ENCODE measurements around the gene ZCCHC17. TPM values are rescaled to one million over a fixed set of nuclear protein-coding genes. Genes with fewer than 3 reads are reported as not detected.

The ZCCHC17 gene
- total RNA-seq, 2 experiments from 2014 or later = 7.3 to 7.6 TPM

GRCh38 chr1:31345635-31346034 is 48.8 kb downstream of the ZCCHC17 start:
- Mint-ChIP-seq H3K27me3 (no peaks in the 10 kb centered on the region), H3K36me3 (ENCODE audit: low read depth) (peaks cover 84% of the 10 kb centered on the region), H3K4me1 (ENCODE audit: low read depth) (no peaks in the 10 kb centered on the region), H3K4me3 (no peak overlapping the region), H3K27ac (no peak overlapping the region), H3K9me3 (no peaks in the 10 kb centered on the region)
- Histone ChIP-seq H3K4me3 (ENCODE audit: low read length) (no peak overlapping the region), H3K27ac (ENCODE audit: low read depth in 1 of 2, low read length in 2 of 2) (no peak overlapping the region), H3K36me3 (ENCODE audit: insufficient read depth, low read length) (peaks cover 48% of the 10 kb centered on the region), H3K4me1 (ENCODE audit: insufficient read depth, low read length) (no peaks in the 10 kb centered on the region), H3K9me3 (ENCODE audit: control insufficient read depth in 1 of 2, insufficient read depth in 1 of 2, low read length in 2 of 2) (no peaks in the 10 kb centered on the region), H3K27me3 (ENCODE audit: control insufficient read depth in 1 of 2, insufficient read depth in 2 of 2, low read length in 2 of 2) (no peaks in the 10 kb centered on the region)
- TF ChIP-seq CTCF (IDR thresholded peaks at IDR 0.05) = no peak
- intact Hi-C loops (cut with DNase I, micrococcal nuclease) = no loop called here
- ChIA-PET POLR2A (no interaction called here), CTCF (no interaction called here)
- no peak for ATAC-seq (ENCODE audit: poor library complexity)
- no peak for DNase-seq

GRCh38 chr1:31346785-31347184 is 50.0 kb downstream of the ZCCHC17 start:
- Histone ChIP-seq H3K4me1 (ENCODE audit: insufficient read depth, low read length) (no peaks in the 10 kb centered on the region), H3K27ac (ENCODE audit: low read depth in 1 of 2, low read length in 2 of 2) (no peak overlapping the region), H3K4me3 (ENCODE audit: low read length) (no peak overlapping the region), H3K9me3 (ENCODE audit: control insufficient read depth in 1 of 2, insufficient read depth in 1 of 2, low read length in 2 of 2) (no peaks in the 10 kb centered on the region), H3K36me3 (ENCODE audit: insufficient read depth, low read length) (peaks cover 54% of the 10 kb centered on the region), H3K27me3 (ENCODE audit: control insufficient read depth in 1 of 2, insufficient read depth in 2 of 2, low read length in 2 of 2) (no peaks in the 10 kb centered on the region)
- intact Hi-C loops (cut with DNase I, micrococcal nuclease) = no loop called here
- ChIA-PET CTCF (no interaction called here), POLR2A (interaction anchor here (0.5 kb wide), 1 partner anchor 254 kb away, joined by 3 read pairs; no protein-coding TSS in a partner anchor)
- no peaks in the 10 kb centered on the region for H3K4me1 Mint-ChIP-seq (ENCODE audit: low read depth)
- DNase-seq = no peak
- no peak overlapping the region for H3K27ac Mint-ChIP-seq
- no peak overlapping the region for H3K4me3 Mint-ChIP-seq
- peaks cover 84% of the 10 kb centered on the region for H3K36me3 Mint-ChIP-seq (ENCODE audit: low read depth)
- ATAC-seq (ENCODE audit: poor library complexity) = no peak
- TF ChIP-seq CTCF (IDR thresholded peaks at IDR 0.05) = no peak
- no peaks in the 10 kb centered on the region for H3K9me3 Mint-ChIP-seq
- H3K27me3 Mint-ChIP-seq = no peaks in the 10 kb centered on the region

- H3K27ac Mint-ChIP-seq = no peak overlapping the region
- Histone ChIP-seq H3K27me3 (ENCODE audit: control insufficient read depth in 1 of 2, insufficient read depth in 2 of 2, low read length in 2 of 2) (no peaks in the 10 kb centered on the region), H3K4me1 (ENCODE audit: insufficient read depth, low read length) (no peaks in the 10 kb centered on the region), H3K9me3 (ENCODE audit: control insufficient read depth in 1 of 2, insufficient read depth in 1 of 2, low read length in 2 of 2) (no peaks in the 10 kb centered on the region), H3K36me3 (ENCODE audit: insufficient read depth, low read length) (peaks cover 54% of the 10 kb centered on the region), H3K4me3 (ENCODE audit: low read length) (no peak overlapping the region), H3K27ac (ENCODE audit: low read depth in 1 of 2, low read length in 2 of 2) (no peak overlapping the region)
- POLR2A ChIA-PET = no interaction called here
- peaks cover 85% of the 10 kb centered on the region for H3K36me3 Mint-ChIP-seq (ENCODE audit: low read depth)
- no peaks in the 10 kb centered on the region for H3K27me3 Mint-ChIP-seq
- H3K4me1 Mint-ChIP-seq (ENCODE audit: low read depth) = no peaks in the 10 kb centered on the region
- no peak for TF ChIP-seq CTCF (IDR thresholded peaks at IDR 0.05)
- ATAC-seq (ENCODE audit: poor library complexity) = no peak
- no peaks in the 10 kb centered on the region for H3K9me3 Mint-ChIP-seq
- CTCF ChIA-PET = no interaction called here
- no peak overlapping the region for H3K4me3 Mint-ChIP-seq
- intact Hi-C loops (cut with DNase I, micrococcal nuclease) = no loop called here
- DNase-seq = no peak
Measured at GRCh38 chr1:31348449-31348848, 51.6 kb downstream of the ZCCHC17 start.

Measured in CD4-positive, alpha-beta T cell (primary cell).